Spleen (tissue), 11 donors: ENCODE measurements around the gene IKZF3. TPM values are rescaled to one million over a fixed set of nuclear protein-coding genes. Genes with fewer than 3 reads are reported as not detected.

ENCODE experiments used
- DNase-seq: peaks from one replicate; pipeline ENCODE4 v3.0.0-alpha.2; 2020
- H3K27ac ChIP-seq, 8 donors: fragments of 200-600 bp; sonication (generic) in 7 of 8; 1 replicate in 4 of 8; 2 replicates in 4 of 8; pipeline versions ENCODE4 v1.5.0 to v1.8.0; 2016 to 2021; ENCODE audit warnings: inconsistent platforms in 4 of 8, mild to moderate bottlenecking in 4 of 8, moderate library complexity in 1 of 8
- H3K27me3 ChIP-seq, 7 donors: fragments of 200-600 bp; sonication (generic) in 6 of 7; replicated peaks in 1 of 7; 1 replicate in 4 of 7; 2 replicates in 3 of 7; pipeline versions ENCODE4 v1.5.0 to v1.8.0; 2016 to 2021; ENCODE audit warnings: inconsistent platforms in 3 of 7, mild to moderate bottlenecking in 1 of 7
- H3K36me3 ChIP-seq, 6 donors: fragments of 200-600 bp; sonication (generic) in 5 of 6; 1 replicate in 4 of 6; 2 replicates in 2 of 6; pipeline versions ENCODE4 v1.5.0 to v1.8.0; 2016 to 2021; ENCODE audit warnings: inconsistent platforms in 2 of 6
- H3K4me1 ChIP-seq, 6 donors: fragments of 200-600 bp; sonication (generic) in 5 of 6; 1 replicate in 3 of 6; 2 replicates in 3 of 6; pipeline versions ENCODE4 v1.5.0 to v1.8.0; 2016 to 2021; ENCODE audit warnings: inconsistent platforms in 3 of 6
- H3K4me3 ChIP-seq, 8 donors: fragments of 200-600 bp; sonication (generic) in 7 of 8; 1 replicate in 4 of 8; 2 replicates in 4 of 8; pipeline versions ENCODE4 v1.5.0 to v1.8.0; 2016 to 2021; ENCODE audit warnings: inconsistent platforms in 4 of 8, mild to moderate bottlenecking in 4 of 8, moderate library complexity in 2 of 8
- H3K9me3 ChIP-seq, 8 donors: fragments of 200-600 bp; sonication (generic) in 7 of 8; 1 replicate in 4 of 8; 2 replicates in 4 of 8; pipeline versions ENCODE4 v1.5.0 to v1.8.0; 2016 to 2021; ENCODE audit warnings: inconsistent platforms in 4 of 8
- CTCF ChIP-seq, 11 experiments: fragments of 200-600 bp in 7 of 11; fragments of 450-650 bp in 4 of 11; sonication (generic) in 4 of 11; IDR thresholded peaks in 8 of 11; conservative IDR thresholded peaks in 3 of 11; 1 replicate in 7 of 11; 2 replicates in 4 of 11; pipeline versions ENCODE4 v1.4.0 to v1.8.0; 2016 to 2021; ENCODE audit warnings: antibody characterized with exemption in 11 of 11, inconsistent platforms in 4 of 11, mild to moderate bottlenecking in 1 of 11
- POLR2A ChIP-seq, 3 donors: fragments of 450-650 bp; IDR thresholded peaks; one replicate each; pipeline ENCODE4 v1.5.1; 2017; ENCODE audit warnings: antibody characterized with exemption in 3 of 3, mild to moderate bottlenecking in 1 of 3
- POLR2AphosphoS5 ChIP-seq, 3 donors: sonication (generic); formaldehyde crosslinking; IDR thresholded peaks; one replicate each; pipeline ENCODE4 v1.5.1; 2017; ENCODE audit warnings: antibody characterized with exemption in 3 of 3
- WGBS, 5 donors: extraction: QIAGEN DNeasy Blood & Tissue Kit in 3 of 5; methylation state at CpG; one replicate each; pipeline versions ENCODE4 v1.1.5 to v1.1.7; 2013 to 2018; 5-methylcytosine and 5-hydroxymethylcytosine counted together
- intact Hi-C: fragments of 100-400 bp; cut with DNase I; formaldehyde crosslinking; loops from one replicate; pipeline ENCODE4 v1.15.0; 2023; ENCODE audit warnings: low total_unique reads
- polyA plus RNA-seq, 3 donors: library from polyadenylated mRNA; stranded (reverse); fragments of 200-250 nt; gene quantifications; one replicate each; pipeline ENCODE4 v1.2.1, GENCODE V29; 2013
- total RNA-seq, 7 donors: library from RNA; depleted of rRNA in 3 of 7; stranded (reverse); fragments of >200 nt in 3 of 7; fragmentation: NEBNext Ultra II Directional in 4 of 7; extraction: Animal tissue kit (Norgen Biotek cat#: 25700) in 4 of 7; gene quantifications; one replicate each; pipeline versions ENCODE4 v1.1.0 to v1.2.1, GENCODE V29; 2016 to 2021
- donor health status: healthy with polysubstance abuse.
- donor health status: DM: no; HTN: no; CAD: no; lungs with moderate emphysema.
- donor health status: DM: no; HTN: no; CAD: no.
- donor health status: Bipolar disorder and iron deficiency.
- donor health status: healthy.
- donor health status: DM: no; HTN: no; CAD: no.
- donor health status: DM: yes; HTN: yes; CAD: no.

Gene IKZF3
- total and polyA plus RNA-seq, 10 donors = 17.5 to 132 (median 84.1) TPM

DNA sequence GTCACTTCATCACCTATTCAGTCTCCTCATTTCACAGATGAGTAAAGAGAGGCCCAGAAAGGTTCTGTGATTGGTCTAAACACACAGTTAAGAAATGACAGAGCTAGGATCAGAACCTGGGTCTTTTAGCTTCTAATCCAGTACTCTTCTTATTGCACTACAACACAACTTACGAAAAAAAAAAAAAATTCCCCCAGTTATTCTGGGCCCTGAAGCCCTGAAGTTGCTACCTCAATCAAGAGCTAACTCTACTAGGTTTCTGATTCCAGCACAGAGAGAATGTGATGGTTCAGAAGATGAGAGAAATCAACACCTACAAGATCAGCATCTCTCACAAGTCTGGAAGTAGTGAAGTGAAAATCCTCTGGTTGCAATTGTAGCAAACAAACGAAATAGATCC, 89.1 kb downstream of the IKZF3 start:
- intact Hi-C loops = no loop called here
- H3K4me3 ChIP-seq = peak overlapping the region in 7 of 8 donors; percentile 36 to 70 (median 40)
- H3K27ac ChIP-seq = peak overlapping the region; percentile 71 to 92 (median 83)
- peaks cover 0 to 5% (median 0%) of the 10 kb centered on the region in 7 donors for H3K27me3 ChIP-seq
- H3K36me3 ChIP-seq = peaks cover 0 to 11% (median 0%) of the 10 kb centered on the region in 6 donors
- TF ChIP-seq POLR2AphosphoS5 (IDR thresholded peaks at IDR 0.05) = peak in 1 of 3 donors; percentile 14
- no peak for TF ChIP-seq CTCF (IDR thresholded peaks at IDR 0.05 in 8 of 11, conservative IDR thresholded peaks at IDR 0.05 in 3 of 11)
- 51 to 74% (median 62%) methylated on average over 2 of the region's 2 CpGs for WGBS, 5 donors
- no peak for DNase-seq
- no peaks in the 10 kb centered on the region for H3K9me3 ChIP-seq
- peaks cover 25 to 100% (median 69%) of the 10 kb centered on the region in 6 donors for H3K4me1 ChIP-seq

DNA sequence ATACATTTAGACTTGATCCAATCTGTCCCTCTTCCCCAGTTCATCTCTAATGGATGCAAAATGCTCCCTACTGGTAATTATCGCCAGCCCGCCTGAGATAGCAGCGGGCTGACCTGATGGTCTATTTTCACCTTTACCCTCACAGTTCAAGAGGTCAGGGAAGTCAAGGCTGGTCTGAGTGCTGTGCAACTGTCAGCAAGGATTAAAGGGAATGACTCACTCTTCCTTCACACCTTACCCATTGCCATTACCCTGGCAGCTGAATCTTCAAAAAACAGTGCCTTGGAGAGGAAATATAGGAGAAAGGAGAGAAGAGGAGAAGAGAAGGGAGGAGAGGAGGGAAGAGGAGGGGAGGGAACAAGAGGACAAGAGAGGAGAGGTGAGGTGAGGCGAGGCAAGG, 90.1 kb downstream of the IKZF3 start:
- H3K36me3 ChIP-seq = peaks cover 0 to 19% (median 0%) of the 10 kb centered on the region in 6 donors
- TF ChIP-seq CTCF (IDR thresholded peaks at IDR 0.05 in 8 of 11, conservative IDR thresholded peaks at IDR 0.05 in 3 of 11) (no peak), POLR2A (IDR thresholded peaks at IDR 0.05) (no peak), POLR2AphosphoS5 (IDR thresholded peaks at IDR 0.05) (no peak)
- H3K4me1 ChIP-seq = peaks cover 26 to 100% (median 70%) of the 10 kb centered on the region in 6 donors
- peak overlapping the region; percentile 71 to 92 (median 83) for H3K27ac ChIP-seq
- H3K4me3 ChIP-seq = peak overlapping the region in 4 of 8 donors; percentile 38 to 70 (median 48)
- DNase-seq = no peak
- H3K27me3 ChIP-seq = peaks cover 0 to 2% (median 0%) of the 10 kb centered on the region in 7 donors
- intact Hi-C loops = no loop called here
- no peaks in the 10 kb centered on the region for H3K9me3 ChIP-seq
- 67 to 78% (median 73%) methylated on average over 4 of the region's 4 CpGs for WGBS, 5 donors

DNA sequence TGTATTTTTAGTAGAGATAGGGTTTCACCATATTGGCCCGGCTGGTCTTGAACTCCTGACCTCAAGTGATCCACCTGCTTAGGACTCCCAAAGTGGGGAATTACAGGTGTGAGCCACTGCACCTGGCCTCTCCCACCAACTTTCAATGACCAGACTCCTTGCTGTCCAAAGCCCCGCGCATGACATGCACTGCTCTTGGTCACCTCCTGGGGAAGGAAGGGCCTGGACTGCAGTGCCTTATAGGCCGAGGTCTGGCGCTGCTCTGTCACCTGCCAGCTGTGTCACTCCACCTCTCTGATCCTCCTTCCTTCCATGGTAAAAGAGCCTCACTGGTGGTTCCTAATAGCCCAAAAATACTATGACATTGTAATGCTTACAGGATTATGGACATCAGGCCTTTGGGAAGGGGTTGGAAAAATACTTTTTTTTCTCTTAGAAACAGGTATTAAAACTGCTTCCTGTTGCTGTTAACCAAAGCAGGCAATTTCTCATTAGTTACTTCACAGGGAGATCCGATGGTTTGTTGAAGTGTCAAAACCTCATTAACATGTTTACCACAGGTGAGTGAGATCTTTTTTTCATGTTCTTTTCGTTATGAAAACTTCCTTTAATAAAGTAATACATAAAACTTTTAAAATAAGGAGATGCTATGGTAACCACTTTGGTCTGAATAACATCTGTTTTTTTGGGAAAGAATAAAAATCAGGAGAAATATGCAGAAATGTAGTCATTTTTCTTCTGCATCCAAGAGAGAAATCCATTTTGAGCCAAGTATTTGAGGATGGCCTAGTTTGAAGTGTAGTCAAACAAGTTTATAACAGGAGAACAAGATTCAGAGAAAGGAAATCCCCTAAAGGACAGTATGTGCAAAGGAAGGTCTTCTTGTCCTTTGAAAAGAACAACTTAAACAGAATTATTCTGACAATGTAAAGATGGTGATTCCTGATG, 90.9 kb downstream of the IKZF3 start:
- intact Hi-C loops = no loop called here
- no peaks in the 10 kb centered on the region for H3K27me3 ChIP-seq
- WGBS, 5 donors = 55 to 70% (median 61%) methylated on average over 7 of the region's 7 CpGs
- H3K4me3 ChIP-seq = peak overlapping the region in 5 of 8 donors; percentile 5 to 70 (median 47)
- peaks cover 30 to 100% (median 70%) of the 10 kb centered on the region in 6 donors for H3K4me1 ChIP-seq
- H3K36me3 ChIP-seq = peaks cover 0 to 27% (median 0%) of the 10 kb centered on the region in 6 donors
- TF ChIP-seq POLR2A (IDR thresholded peaks at IDR 0.05) = no peak
- peak in 2 of 3 donors; percentile 14 to 53 for TF ChIP-seq POLR2AphosphoS5 (IDR thresholded peaks at IDR 0.05)
- H3K27ac ChIP-seq = peak overlapping the region; percentile 71 to 92 (median 83)
- no peaks in the 10 kb centered on the region for H3K9me3 ChIP-seq
- no peak for DNase-seq

DNA sequence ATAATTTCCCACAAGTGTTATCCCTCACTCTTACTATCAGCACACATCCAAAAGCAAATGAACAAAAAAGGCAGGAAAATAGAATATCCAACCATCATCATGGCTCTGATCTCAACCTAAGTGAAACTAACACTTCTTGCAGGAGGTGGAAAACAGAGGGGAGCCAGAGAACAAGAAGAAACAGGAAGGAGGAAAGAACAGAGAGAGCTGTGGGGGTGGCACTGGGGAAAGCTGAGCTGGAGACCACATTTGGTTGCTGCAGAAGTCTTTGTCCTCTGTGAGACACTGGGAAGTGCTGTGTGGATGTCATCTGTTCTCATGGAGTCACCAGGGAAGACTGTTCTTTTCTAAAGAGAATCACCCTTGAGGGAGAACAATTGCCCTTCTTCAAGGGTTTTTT, 91.7 kb downstream of the IKZF3 start:
- Histone ChIP-seq H3K9me3 (no peaks in the 10 kb centered on the region), H3K4me1 (peaks cover 30 to 100% (median 76%) of the 10 kb centered on the region in 6 donors), H3K36me3 (peaks cover 0 to 31% (median 0%) of the 10 kb centered on the region in 6 donors), H3K27me3 (no peaks in the 10 kb centered on the region), H3K4me3 (peak overlapping the region in 5 of 8 donors; percentile 5 to 49 (median 15)), H3K27ac (peak overlapping the region; percentile 71 to 92 (median 83))
- intact Hi-C loops = no loop called here
- TF ChIP-seq POLR2A (IDR thresholded peaks at IDR 0.05) (no peak), POLR2AphosphoS5 (IDR thresholded peaks at IDR 0.05) (no peak), CTCF (IDR thresholded peaks at IDR 0.05 in 8 of 11, conservative IDR thresholded peaks at IDR 0.05 in 3 of 11) (no peak)
- DNase-seq = no peak
